ENCODE measurements around the gene GOLGA7B. TPM values are rescaled to one million over a fixed set of nuclear protein-coding genes. Genes with fewer than 3 reads are reported as not detected.

Gene GOLGA7B
- polyA plus RNA-seq, 1 of the 3 experiments (the other 2 are of a cell fraction): 0.03 TPM

- Histone ChIP-seq H2AFZ (ENCODE audit: low read depth) (no peak overlapping the region), H3K79me2 (ENCODE audit: insufficient read depth) (no peaks in the 10 kb centered on the region), H3K4me2 (no peak overlapping the region), H3K4me1 (ENCODE audit: control insufficient read depth in 1 of 2, insufficient read depth in 2 of 2, low read depth in 1 of 2, low read length in 1 of 2) (peaks cover 5 to 17% of the 10 kb centered on the region in 2 experiments; a peak in 2 of 4 replicates), H3K9ac (no peak overlapping the region), H3K27ac (ENCODE audit: low read depth in 2 of 2, low read length in 1 of 2) (no peak overlapping the region), H4K20me1 (ENCODE audit: insufficient read depth) (no peaks in the 10 kb centered on the region), H3K27me3 (ENCODE audit: insufficient read depth) (peaks cover 15% of the 10 kb centered on the region; the same call in 1 of the 2 replicates), H3K9me2 (no peaks in the 10 kb centered on the region), H3F3A (replicated peaks; ENCODE audit: insufficient read depth) (peaks cover 2% of the 10 kb centered on the region), H3K36me3 (replicated peaks in 1 of 2; ENCODE audit: control insufficient read depth in 1 of 2, insufficient read depth in 2 of 2, low read length in 1 of 2) (no peaks in the 10 kb centered on the region), H3K4me3 (ENCODE audit: low read depth in 2 of 2, low read length in 1 of 2) (no peak overlapping the region), H3K9me3 (no peaks in the 10 kb centered on the region)
- no peak for TF ChIP-seq GATA2 (CRISPR knock-in tag; IDR thresholded peaks at IDR 0.05)
- TF ChIP-seq JUND (IDR thresholded peaks at IDR 0.05): no peak
- no peak for TF ChIP-seq RCOR1 (IDR thresholded peaks at IDR 0.05; ENCODE audit: low read length)
- TF ChIP-seq TEAD4 (IDR thresholded peaks at IDR 0.05; ENCODE audit: borderline replicate concordance, insufficient read depth): no peak
- POLR2A ChIA-PET: no interaction called here
- DNase-seq: no peak
- CTCF ChIA-PET: interaction anchor here (1.1 to 2.2 kb wide), 3 partner anchors 10 to 148 kb away, joined by 3 to 5 read pairs (median 4); no protein-coding TSS in a partner anchor
- 62% methylated on average over 2 of the region's 2 CpGs for WGBS (ENCODE audit: low lambda C conversion rate)
Observed at GRCh38 chr10:97892939-97893338, 43.3 kb downstream of the GOLGA7B start.

DNA sequence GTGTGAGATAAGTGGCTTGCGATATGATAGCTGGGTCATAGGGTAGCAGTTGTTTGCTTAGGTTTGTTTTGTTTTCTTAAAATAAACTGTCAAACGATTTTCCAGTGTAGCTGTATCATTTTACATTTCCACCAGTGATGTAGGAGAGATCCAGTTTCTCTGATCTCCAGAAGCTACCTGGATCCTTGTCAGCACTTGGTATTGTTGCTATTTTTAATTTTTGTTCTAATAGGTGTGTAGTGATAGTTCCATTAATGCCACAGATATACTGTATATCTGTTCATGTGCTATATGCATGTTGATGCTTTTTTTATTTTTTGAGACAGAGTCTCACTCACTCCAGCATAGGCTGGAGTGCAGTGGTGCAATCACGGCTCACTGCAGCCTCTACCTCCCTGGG is 44.4 kb downstream of the GOLGA7B start:
- Histone ChIP-seq H3K9me2 (no peaks in the 10 kb centered on the region), H3K4me3 (ENCODE audit: low read depth in 2 of 2, low read length in 1 of 2) (no peak overlapping the region), H3K36me3 (replicated peaks in 1 of 2; ENCODE audit: control insufficient read depth in 1 of 2, insufficient read depth in 2 of 2, low read length in 1 of 2) (no peaks in the 10 kb centered on the region), H3K27me3 (ENCODE audit: insufficient read depth) (peaks cover 15% of the 10 kb centered on the region; the same call in 1 of the 2 replicates), H3K27ac (ENCODE audit: low read depth in 2 of 2, low read length in 1 of 2) (no peak overlapping the region), H3K9me3 (no peaks in the 10 kb centered on the region), H3K9ac (no peak overlapping the region), H3F3A (replicated peaks; ENCODE audit: insufficient read depth) (no peaks in the 10 kb centered on the region), H3K4me1 (ENCODE audit: control insufficient read depth in 1 of 2, insufficient read depth in 2 of 2, low read depth in 1 of 2, low read length in 1 of 2) (peaks cover 5 to 7% of the 10 kb centered on the region in 2 experiments; a peak in 2 of 4 replicates), H4K20me1 (ENCODE audit: insufficient read depth) (no peaks in the 10 kb centered on the region), H3K79me2 (ENCODE audit: insufficient read depth) (no peaks in the 10 kb centered on the region), H2AFZ (ENCODE audit: low read depth) (no peak overlapping the region), H3K4me2 (no peak overlapping the region)
- DNase-seq: no peak
- CTCF ChIA-PET: interaction anchor here (0.9 to 2.2 kb wide), 6 partner anchors 8 to 151 kb away, joined by 3 to 5 read pairs (median 4); no protein-coding TSS in a partner anchor
- TF ChIP-seq MAX (IDR thresholded peaks at IDR 0.05; ENCODE audit: low read depth) (no peak), EP300 (IDR thresholded peaks at IDR 0.05; ENCODE audit: borderline replicate concordance in 1 of 2, low read depth in 1 of 2, low read length in 1 of 2) (no peak), FOXM1 (IDR thresholded peaks at IDR 0.05; ENCODE audit: low read depth) (no peak), CHD2 (IDR thresholded peaks at IDR 0.05; ENCODE audit: low read length, partially characterized antibody) (no peak), ELF1 (IDR thresholded peaks at IDR 0.05) (no peak), FOXJ3 (CRISPR knock-in tag; IDR thresholded peaks at IDR 0.05) (no peak), YY1 (IDR thresholded peaks at IDR 0.05; ENCODE audit: low read depth) (no peak), GABPA (IDR thresholded peaks at IDR 0.05; ENCODE audit: low read depth) (no peak), CTCF (IDR thresholded peaks at IDR 0.05) (no peak), POLR2AphosphoS5 (IDR thresholded peaks at IDR 0.05; ENCODE audit: low read depth, low read length) (no peak), TAF1 (IDR thresholded peaks at IDR 0.05; ENCODE audit: borderline replicate concordance, low read depth, low read length) (no peak), SMC3 (IDR thresholded peaks at IDR 0.05; ENCODE audit: low read depth, low read length) (no peak), EZH2phosphoT487 (IDR thresholded peaks at IDR 0.05; ENCODE audit: borderline replicate concordance, low read depth) (no peak), NRF1 (IDR thresholded peaks at IDR 0.05; ENCODE audit: low read depth, low read length) (no peak), RXRA (IDR thresholded peaks at IDR 0.05; ENCODE audit: borderline replicate concordance, low read depth) (no peak), RAD21 (IDR thresholded peaks at IDR 0.05; ENCODE audit: low read length) (no peak)
- TF ChIP-seq, protein P1, sequence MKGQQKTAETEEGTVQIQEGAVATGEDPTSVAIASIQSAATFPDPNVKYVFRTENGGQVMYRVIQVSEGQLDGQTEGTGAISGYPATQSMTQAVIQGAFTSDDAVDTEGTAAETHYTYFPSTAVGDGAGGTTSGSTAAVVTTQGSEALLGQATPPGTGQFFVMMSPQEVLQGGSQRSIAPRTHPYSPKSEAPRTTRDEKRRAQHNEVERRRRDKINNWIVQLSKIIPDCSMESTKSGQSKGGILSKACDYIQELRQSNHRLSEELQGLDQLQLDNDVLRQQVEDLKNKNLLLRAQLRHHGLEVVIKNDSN (IDR thresholded peaks at IDR 0.05; ENCODE audit: borderline replicate concordance, low read depth): no peak
- POLR2A ChIA-PET: no interaction called here
- WGBS (ENCODE audit: low lambda C conversion rate): 63% methylated on average over 3 of the region's 3 CpGs

Measured in SK-N-SH (cell line).